ENCODE measurements around the gene AHNAK.

AHNAK gene

GRCh38 chr11:62497132-62497801 lies 49.3 kb downstream of the AHNAK start:
- DNase-seq (ENCODE audit: insufficient read length) (no peak), FAIRE-seq (no peak)
- TF ChIP-seq POLR2A (IDR thresholded peaks at IDR 0.05; ENCODE audit: low read depth, low read length): no peak
- no peak for TF ChIP-seq POLR2AphosphoS5 (IDR thresholded peaks at IDR 0.05; ENCODE audit: low read depth, low read length)
- no peak for TF ChIP-seq TAF1 (IDR thresholded peaks at IDR 0.05; ENCODE audit: borderline replicate concordance, low read depth, low read length)

DNA sequence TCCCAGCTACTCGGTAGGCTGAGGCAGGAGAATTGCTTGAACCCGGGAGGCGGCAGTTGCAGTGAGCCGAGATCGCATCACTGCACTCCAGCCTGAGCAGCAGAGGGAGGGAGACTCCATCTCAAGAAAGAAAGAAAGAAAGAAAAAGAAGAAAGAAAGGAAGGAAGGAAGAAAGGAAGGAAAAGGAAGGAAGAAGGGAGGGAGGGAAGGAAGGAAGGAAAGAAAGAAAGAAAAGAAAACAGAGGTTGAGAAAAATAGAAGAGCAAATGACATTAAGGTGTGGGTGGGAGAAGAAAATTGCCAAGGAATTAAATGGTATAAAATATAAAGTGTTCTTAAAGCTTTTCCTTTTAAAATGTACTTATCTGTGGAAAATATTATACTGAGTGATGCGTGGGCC lies 49.9 kb downstream of the AHNAK start:
- no peak for DNase-seq (ENCODE audit: insufficient read length)
- TF ChIP-seq TAF1 (IDR thresholded peaks at IDR 0.05; ENCODE audit: borderline replicate concordance, low read depth, low read length): no peak
- TF ChIP-seq POLR2A (IDR thresholded peaks at IDR 0.05; ENCODE audit: low read depth, low read length): no peak
- no peak for TF ChIP-seq POLR2AphosphoS5 (IDR thresholded peaks at IDR 0.05; ENCODE audit: low read depth, low read length)
- no peak for FAIRE-seq

GRCh38 chr11:62494246-62494645 lies 52.4 kb downstream of the AHNAK start:
- DNase-seq (ENCODE audit: insufficient read length) (no peak), FAIRE-seq (no peak)
- TF ChIP-seq POLR2A (IDR thresholded peaks at IDR 0.05; ENCODE audit: low read depth, low read length) (no peak), POLR2AphosphoS5 (IDR thresholded peaks at IDR 0.05; ENCODE audit: low read depth, low read length) (no peak), TAF1 (IDR thresholded peaks at IDR 0.05; ENCODE audit: borderline replicate concordance, low read depth, low read length) (no peak)

GRCh38 chr11:62493801-62494200 lies 52.8 kb downstream of the AHNAK start:
- DNase-seq (ENCODE audit: insufficient read length): no peak
- TF ChIP-seq TAF1 (IDR thresholded peaks at IDR 0.05; ENCODE audit: borderline replicate concordance, low read depth, low read length) (no peak), POLR2A (IDR thresholded peaks at IDR 0.05; ENCODE audit: low read depth, low read length) (no peak), POLR2AphosphoS5 (IDR thresholded peaks at IDR 0.05; ENCODE audit: low read depth, low read length) (no peak)
- FAIRE-seq: no peak

DNA sequence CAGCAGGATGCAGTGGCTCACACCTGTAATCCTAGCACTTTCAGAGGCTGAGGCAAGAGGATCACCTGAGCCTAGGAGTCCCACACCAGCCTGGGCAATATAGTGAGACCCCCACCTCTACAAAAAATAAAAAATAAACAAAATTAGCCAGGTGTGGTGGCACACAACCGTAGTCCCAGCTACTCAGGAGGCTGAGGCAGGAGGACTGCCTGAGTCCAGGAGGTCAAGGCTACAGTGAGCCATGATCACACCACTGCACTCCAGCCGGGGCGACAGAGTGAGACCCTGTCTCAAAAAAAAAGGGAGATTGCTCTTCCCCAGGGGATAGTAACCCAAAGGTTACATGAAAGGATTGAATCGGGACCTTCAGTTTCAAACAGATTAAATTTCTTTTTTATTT lies 54.0 kb downstream of the AHNAK start:
- DNase-seq (ENCODE audit: insufficient read length) (no peak), FAIRE-seq (no peak)
- TF ChIP-seq POLR2AphosphoS5 (IDR thresholded peaks at IDR 0.05; ENCODE audit: low read depth, low read length) (no peak), TAF1 (IDR thresholded peaks at IDR 0.05; ENCODE audit: borderline replicate concordance, low read depth, low read length) (no peak), POLR2A (IDR thresholded peaks at IDR 0.05; ENCODE audit: low read depth, low read length) (no peak)

DNA sequence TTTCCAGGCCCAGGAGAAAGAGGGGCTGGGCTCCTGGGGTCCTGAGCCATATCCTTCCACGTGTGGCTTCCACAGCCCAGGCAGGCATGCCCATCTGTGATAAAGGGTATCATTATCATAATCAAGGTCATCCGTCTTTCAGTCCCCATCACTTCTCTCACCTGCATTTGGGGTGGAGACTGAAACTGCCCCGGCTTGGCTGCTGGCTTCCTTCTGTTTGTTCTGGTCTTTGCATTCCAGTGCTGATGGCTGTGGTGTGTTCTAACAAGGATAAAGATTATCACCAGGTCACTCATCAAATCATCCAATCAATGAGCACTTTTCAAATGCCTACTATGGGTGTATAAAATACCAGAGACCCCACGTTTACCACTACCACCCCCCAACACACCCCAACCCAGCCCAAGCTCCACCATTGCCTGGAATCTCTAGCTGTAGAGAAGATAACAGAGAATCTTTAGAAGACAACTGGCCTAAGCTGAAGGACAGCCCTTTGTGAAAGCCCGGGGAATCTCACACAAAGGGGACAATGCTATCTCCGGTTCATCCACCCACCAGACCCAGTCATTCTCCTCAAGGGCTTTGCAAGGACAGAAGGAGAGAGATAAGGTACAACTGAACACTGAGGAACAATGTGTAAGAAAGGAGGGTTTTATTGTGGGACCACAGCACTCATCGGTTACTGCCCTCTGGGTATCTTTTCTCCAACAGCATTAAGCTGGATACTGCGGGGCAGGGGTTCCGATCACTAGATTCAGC lies 54.9 kb downstream of the AHNAK start:
- DNase-seq (ENCODE audit: insufficient read length): no peak
- FAIRE-seq: no peak
- TF ChIP-seq POLR2AphosphoS5 (IDR thresholded peaks at IDR 0.05; ENCODE audit: low read depth, low read length) (no peak), TAF1 (IDR thresholded peaks at IDR 0.05; ENCODE audit: borderline replicate concordance, low read depth, low read length) (no peak), POLR2A (IDR thresholded peaks at IDR 0.05; ENCODE audit: low read depth, low read length) (no peak)

DNA sequence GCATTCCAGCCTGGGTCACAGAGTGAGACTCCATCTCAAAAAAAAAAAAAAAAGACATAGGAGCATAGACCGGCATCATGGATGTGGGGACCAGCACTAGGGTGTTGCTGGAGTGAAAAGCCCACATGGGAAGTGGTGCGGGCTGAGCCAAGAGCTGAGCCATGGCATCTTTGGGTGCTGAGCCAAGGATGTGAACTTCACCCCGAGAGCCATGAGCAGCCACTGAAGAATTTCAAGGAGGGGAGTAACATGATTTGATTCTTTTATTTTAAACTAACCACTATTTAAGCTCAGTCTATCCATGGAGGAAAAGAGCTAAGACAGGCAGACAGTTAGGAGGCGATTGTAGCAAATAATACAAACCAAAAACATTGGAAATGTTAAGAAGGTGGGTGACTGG lies 57.4 kb downstream of the AHNAK start:
- DNase-seq (ENCODE audit: insufficient read length) (no peak), FAIRE-seq (no peak)
- TF ChIP-seq POLR2A (IDR thresholded peaks at IDR 0.05; ENCODE audit: low read depth, low read length) (no peak), POLR2AphosphoS5 (IDR thresholded peaks at IDR 0.05; ENCODE audit: low read depth, low read length) (no peak)

DNA sequence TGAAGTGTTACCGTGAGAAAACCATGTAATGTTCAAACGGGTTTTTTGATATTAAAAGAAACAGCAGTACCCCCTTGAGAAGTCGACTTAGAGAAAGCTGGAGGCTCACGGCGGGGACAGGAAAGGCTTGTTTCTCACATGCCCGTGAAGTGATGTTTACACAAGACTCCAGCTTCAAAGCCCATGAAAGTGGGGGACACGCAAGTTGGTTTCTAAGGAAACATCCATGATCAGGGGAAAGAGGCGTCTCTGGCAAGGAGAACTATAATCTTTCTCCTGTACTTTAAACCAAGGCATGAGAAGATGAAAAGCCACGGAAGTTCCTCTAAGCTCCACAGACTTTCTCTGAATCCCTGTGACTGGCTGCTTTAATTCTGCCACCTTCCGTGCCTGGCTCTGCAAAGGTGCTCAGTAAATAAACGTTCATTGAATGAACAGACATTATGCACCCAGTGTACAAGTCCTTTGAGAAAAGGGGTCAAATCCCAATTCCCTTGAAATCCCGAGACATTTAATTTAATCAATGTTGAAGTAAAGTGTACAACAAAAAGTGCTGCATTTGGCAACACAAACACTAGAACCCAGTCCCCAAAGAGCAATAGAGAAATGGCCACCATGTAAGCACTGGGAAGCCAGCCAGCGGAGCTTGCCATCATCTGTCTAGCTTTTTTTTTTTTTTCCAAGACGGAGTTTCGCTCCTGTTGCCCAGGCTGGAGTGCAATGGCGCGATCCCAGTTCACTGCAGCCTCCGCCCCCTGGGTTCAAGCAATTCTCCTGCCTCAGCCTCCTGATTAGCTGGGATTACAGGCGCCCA lies 58.7 kb downstream of the AHNAK start:
- DNase-seq (ENCODE audit: insufficient read length) (no peak), FAIRE-seq (no peak)
- TF ChIP-seq POLR2AphosphoS5 (IDR thresholded peaks at IDR 0.05; ENCODE audit: low read depth, low read length): no peak
- no peak for TF ChIP-seq POLR2A (IDR thresholded peaks at IDR 0.05; ENCODE audit: low read depth, low read length)
- TF ChIP-seq TAF1 (IDR thresholded peaks at IDR 0.05; ENCODE audit: borderline replicate concordance, low read depth, low read length): no peak

GRCh38 chr11:62487136-62487535 lies 59.5 kb downstream of the AHNAK start:
- TF ChIP-seq TAF1 (IDR thresholded peaks at IDR 0.05; ENCODE audit: borderline replicate concordance, low read depth, low read length) (no peak), POLR2AphosphoS5 (IDR thresholded peaks at IDR 0.05; ENCODE audit: low read depth, low read length) (no peak), POLR2A (IDR thresholded peaks at IDR 0.05; ENCODE audit: low read depth, low read length) (no peak)
- FAIRE-seq (no peak), DNase-seq (ENCODE audit: insufficient read length) (no peak)

DNA sequence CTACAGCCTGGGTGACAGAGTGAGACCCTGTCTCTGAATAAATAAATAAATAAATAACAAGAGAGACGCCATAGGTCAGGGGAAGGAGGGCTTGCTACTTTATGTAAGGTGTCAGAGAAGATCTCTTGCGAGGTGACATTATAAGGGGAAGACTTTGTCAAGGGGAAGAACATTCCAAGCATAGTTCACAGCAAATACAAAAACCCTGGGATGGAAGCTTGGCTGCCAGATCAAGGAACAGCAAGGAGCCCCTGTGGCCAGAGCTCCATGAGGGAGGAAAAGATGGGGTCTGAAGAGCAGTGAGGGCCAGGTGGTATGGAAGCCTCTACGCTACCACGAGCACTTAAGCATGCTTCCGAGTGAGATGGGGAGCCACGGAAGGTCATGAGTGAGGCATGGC lies 62.3 kb downstream of the AHNAK start:
- FAIRE-seq: no peak
- no peak for TF ChIP-seq TAF1 (IDR thresholded peaks at IDR 0.05; ENCODE audit: borderline replicate concordance, low read depth, low read length)
- no peak for TF ChIP-seq POLR2AphosphoS5 (IDR thresholded peaks at IDR 0.05; ENCODE audit: low read depth, low read length)
- no peak for TF ChIP-seq POLR2A (IDR thresholded peaks at IDR 0.05; ENCODE audit: low read depth, low read length)
- DNase-seq (ENCODE audit: insufficient read length): no peak

DNA sequence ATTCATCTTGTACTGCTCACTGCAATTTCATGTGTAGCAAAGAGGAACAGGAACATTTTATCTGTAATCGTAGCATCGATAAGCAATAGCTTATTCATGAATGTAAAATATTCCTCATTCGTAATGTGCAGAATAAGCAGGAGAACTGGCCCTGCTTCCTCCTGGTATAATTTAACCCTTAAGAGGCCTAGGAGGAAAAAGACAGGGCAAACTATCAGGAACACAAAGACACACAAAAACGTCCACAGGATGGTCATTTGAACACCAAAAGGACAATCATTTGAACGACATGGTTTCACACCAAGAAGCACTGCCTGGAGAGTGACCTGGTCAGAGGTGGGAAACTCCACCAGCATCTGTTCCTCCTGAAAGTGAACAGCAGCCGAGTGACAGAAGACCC lies 63.9 kb downstream of the AHNAK start:
- DNase-seq (ENCODE audit: insufficient read length) (no peak), FAIRE-seq (no peak)
- no peak for TF ChIP-seq TAF1 (IDR thresholded peaks at IDR 0.05; ENCODE audit: borderline replicate concordance, low read depth, low read length)
- no peak for TF ChIP-seq POLR2AphosphoS5 (IDR thresholded peaks at IDR 0.05; ENCODE audit: low read depth, low read length)
- TF ChIP-seq POLR2A (IDR thresholded peaks at IDR 0.05; ENCODE audit: low read depth, low read length): no peak

Measured in GM12892 (cell line).